ENCODE measurements around the gene WDR88.
A peak's percentile ranks its signal among the peaks of the same experiment; 100 is the strongest.
"Not testable (repeated sequence)": the region's sequence is repeated elsewhere in the genome, so short reads cannot be mapped to it uniquely, and the experiment has no call there.

The WDR88 gene

DNA sequence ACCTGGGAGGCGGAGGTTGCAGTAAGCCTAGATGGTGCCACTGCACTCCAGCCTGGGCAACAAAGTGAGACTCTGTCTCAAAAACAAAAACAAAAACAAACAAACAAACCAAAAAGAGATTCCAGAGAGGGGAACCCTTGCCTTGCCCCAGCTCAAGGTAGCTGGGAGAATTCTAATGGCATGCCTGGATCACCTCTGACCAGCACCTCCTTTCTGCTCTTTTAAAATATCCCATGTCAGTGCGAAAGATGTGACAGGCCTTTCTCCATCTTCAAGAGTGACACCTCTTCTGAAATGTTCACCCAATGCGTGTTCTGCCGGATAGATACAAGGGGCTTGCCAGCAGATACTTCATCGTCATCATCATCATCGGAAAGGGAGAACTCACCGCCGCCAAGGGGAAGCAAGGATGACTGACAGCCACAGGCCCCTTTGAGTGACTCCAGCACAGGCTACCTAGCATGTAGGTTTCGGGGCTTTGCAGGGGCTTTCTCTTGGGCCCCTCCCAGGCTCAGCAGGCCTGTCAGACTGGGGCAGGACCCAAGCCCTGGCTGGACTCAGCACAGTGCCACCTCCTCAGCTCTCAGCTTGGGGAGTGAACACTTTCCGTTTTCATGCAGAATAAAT, 43.4 kb downstream of the WDR88 start:
- DNase-seq = no peak

DNA sequence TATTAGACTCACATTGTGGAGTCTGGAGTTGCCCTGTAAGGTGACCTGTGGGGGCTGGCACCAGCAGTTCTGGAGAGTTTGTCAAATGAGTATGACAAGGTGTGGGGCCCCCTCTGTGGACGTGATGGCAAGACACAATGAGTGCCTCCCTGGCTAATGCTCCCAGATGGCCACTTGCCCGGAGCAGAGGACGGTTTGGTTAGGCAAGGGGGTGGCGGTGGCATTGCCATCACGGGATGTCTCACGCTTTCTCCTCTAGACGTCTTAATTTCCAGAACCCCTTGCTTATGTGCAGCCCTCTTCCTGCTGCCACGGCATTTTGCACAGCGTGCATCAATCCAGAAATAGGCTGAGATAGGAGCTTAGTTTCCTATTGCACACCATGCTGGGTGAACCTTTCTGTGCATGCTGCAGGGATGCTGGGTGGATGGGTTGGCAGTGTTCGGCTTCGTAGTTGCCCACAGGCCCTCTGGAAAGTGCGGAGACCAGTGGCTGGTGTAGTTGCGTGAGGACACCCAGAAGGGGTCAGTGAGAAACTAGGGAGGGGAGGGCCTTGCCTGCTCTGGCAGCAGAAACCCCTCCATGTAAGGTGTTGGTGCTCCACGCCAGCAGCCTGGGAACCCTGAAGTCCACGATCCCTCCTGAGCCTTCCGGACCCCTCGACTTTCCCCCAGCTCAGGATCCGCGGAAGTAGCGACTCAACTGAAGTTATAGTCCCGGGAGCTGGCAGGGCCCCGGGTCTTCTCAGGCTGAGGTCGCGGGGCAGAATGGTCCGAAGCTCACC, 44.2 kb downstream of the WDR88 start:
- no peak for DNase-seq

DNA sequence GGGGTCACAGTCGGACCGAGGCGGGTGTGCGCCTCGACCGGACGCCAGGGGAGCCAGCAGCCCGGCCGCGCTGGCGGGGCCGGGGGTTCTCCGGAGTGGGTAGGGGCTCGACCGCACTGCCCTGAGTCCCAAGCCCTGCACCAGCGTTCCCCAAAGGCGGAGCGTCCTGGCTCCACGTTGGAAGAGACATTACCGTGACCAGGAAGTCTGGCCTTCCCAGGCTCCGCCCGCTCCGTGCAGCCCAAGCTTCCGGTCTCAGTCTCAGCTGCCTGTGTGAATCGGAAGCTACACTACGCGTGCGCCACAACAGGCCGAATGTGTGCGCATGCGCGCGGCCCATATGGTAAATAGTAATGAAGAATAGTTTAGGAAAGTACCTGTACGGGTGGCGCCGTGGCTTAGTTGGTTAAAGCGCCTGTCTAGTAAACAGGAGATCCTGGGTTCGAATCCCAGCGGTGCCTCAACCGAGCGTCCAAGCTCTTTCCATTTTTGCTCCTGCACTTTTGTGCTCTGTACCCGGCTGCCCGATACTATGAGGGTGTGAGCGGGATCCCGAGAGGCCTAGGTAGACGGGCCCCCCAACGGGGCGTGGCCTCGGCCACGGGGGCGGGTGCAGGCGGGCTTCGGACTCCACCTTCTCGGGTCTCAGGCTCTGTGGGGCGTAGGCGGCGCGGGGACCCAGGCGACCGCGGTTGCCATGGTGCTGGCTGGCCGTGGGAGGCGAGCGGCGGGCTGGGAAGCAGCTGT, 44.9 kb downstream of the WDR88 start:
- DNase-seq = peak; percentile 94

DNA sequence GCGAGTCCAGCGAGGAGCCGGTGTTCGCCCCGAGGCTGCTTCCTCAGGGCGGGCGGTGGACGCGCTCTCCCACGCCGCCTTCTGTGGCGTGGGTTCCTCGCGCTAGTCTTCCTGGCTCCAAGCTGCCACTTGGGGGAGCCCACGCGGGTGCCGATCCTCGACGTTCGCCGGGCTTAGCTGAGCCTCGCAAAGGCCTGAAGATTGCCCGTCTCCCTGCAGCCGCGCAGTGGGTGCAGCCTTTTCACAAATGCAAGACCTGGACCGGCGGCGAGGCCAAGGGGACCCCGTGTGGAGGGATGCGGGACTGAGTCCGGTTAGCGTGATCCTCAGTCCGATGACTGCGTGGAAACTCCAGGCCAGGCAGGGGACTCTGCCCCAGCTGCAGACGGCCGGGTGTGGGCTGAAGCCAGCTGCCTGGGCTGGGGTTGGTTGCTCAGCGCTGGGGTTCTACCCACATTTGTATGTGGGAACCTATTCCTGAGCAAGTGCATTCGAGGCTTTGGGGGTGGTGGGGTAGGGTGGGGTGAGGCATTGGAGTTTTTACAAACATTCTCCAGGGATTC, 45.6 kb downstream of the WDR88 start:
- DNase-seq = no peak

DNA sequence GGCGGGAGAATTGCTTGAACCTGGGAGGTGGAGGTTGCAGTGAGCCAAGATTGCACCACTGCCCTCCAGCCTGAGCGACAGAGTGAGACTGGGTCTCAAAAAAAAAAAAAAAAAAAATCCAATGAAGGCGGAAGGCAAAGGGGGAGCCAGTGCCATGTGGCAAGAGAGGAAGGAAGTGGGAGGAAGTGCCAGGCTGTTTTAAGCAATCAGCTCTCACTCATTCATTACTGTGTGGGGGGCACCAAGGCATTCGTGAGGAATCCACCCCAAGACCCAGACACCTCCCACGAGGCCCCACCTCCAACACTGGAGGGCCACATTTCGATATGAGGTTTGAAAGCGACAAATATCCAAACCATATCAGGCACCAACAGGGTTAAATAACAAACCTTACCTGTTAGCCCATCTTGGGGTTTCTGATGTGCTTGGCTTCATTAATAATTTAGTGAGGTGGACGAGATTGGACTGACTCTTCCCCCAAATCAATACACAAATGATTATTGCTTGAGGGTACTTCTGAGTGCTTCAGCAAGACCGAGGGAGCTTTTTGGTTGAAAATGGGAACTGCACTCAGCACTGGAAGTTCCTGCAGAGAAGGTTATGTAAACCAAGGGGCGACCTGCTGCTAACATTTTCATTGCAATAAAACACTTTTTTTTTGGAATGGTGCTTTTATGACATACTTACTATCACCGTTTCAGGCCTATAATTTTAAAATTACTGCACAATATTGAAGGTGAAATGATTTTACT, 54.7 kb downstream of the WDR88 start:
- no peak for DNase-seq

DNA sequence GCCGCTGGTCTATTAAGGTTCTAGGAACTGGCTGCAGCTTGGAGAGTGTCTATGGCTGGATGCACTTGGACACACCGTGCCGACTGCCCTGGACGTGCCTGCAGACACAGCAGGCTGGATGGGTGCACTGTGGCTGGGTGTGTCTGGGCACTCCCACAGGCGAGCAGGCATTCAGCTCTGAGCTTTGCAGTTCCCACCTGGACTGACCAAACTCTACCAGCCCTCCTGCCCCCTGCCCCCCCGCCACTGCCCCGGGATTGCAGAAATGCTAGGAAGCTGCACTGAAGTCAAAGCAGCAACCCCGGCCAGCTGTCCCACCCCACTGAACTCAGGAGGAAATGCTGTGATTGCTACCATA, 55.2 kb downstream of the WDR88 start:
- no peak for DNase-seq

DNA sequence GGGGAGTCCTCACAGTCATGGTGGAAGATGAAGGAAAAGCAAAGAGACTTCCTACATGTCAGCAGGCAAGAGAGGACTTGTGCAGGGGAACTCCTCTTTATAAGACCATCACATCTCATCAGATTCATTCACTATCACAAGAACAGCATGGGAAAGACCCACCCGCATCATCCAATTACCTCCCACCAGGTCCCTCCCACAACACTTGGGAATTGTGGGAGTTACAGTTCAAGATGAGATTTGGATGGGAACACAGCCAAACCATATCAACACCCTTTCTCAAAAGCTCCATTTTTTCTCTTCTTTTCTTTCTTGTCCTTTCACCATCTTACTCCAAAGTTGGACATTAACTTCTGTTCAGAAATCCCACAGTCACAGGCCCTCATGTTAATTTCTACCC, 57.5 kb downstream of the WDR88 start:
- no peak for DNase-seq

DNA sequence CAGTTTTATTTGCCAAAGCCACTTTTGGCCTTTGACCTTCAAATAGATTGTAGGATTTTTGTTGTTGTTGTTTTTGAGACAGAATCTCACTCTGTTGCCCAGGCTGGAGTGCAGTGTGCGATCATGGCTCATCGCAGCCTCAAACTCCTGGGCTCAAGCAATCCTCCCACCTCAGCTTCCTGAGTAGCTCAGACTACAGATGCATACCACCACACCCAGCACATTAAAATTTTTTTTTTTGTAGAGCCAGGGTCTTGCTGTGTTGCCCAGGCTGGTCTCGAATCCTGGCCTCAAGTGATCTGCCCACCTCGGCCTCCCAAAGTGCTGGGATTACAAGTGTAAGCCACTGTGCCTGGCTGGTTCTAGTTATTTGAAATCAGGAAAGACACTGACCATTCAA, 59.2 kb downstream of the WDR88 start:
- DNase-seq = not testable (repeated sequence)

DNA sequence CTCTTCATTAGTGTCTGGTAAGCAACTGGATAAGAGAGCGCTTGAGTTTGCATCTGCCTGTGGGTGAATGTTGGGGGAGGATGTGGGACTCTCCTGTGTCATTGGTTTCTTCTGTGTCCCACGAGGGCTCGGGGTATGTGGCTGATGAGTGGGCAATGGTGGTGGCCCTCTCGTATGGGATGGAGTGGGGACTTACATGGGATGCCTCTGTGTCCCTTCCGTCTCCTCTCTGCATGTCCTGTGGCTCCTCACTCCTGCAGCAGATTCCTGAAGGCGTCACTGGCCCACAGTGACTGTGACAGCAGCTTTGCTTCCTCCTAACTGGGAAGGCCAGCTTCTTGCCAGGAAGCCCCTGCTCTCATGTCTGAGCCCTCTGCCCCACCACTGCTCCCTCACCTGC, 59.6 kb downstream of the WDR88 start:
- no peak for DNase-seq

DNA sequence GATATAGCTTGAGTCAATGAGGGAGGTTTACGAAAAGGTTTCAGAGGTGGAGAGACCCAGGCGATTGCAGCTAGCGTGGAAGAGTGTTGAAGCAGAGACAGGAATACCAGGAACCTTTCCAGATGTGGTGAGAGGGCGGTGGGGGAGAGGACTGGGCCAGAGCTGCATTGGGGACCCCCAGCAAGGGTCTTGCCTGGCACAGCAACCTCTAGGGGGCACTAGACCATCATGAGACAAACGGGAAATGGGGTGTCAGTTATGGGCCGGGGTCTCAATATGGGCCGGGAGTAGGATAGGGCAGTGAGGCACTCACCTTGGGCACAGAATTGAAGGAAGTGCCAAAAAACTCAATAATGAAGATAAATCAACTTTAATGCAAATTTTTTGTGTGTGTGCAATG, 60.1 kb downstream of the WDR88 start:
- DNase-seq = no peak

DNA sequence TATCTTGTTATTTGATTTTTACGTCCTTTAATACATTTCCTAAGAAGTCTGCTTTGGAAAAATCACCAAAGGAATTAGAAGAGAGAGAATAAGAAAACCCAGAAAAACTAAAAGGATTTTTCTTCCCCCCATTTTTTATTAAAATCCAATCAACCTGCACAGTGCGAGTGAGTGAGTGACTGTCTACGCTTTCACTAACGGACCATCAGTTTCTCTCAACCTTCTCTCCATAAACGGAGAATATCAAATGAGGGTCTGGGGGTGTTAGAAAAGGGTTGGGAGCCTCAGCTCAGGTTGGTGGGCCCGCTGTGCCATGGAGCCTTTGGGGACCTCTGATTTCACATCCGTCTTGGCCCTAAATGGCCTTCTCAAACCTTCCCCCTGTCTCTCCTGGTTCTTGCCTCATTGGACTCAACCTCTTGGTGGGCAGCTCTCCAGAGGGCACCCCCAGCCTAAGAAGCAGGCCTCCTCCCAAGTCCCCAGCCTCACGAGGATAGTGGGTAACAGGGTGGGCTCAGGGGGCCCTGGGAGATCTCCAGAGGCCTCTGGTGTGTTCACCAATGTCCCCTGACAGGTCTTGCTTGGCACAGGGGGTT, 61.5 kb downstream of the WDR88 start:
- no peak for DNase-seq

DNA sequence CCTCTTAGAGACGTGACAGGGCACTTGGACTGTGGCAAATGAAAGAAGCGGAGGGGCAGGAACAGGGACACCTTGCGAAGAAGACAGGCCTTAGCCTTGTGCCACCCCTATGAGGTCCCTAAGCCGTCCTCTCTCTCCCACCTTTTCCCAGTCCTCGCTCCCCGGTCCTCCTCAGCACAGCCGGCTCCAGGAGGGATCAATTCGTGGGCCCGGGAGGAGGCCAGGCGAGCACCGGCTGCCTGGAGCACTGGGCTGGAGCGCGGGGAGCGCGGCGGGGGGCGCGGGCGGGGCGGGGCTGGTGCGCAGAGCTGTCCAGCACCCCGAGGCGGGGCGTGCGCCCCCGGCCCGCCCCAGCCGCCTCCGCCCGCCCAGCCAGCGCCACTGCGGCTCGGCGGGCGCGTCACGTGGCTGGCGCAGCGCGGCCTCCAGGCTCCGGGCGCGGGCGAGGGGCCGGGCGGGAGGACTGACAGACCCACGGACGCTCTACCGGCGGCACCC, 62.0 kb downstream of the WDR88 start, which contains the start of gene LRP3:
TSS of gene LRP3 (plus strand) at position 466 of the 498 bp plus-strand sequence. CDS start 456 bp downstream, outside the sequence.
- no peak for DNase-seq

DNA sequence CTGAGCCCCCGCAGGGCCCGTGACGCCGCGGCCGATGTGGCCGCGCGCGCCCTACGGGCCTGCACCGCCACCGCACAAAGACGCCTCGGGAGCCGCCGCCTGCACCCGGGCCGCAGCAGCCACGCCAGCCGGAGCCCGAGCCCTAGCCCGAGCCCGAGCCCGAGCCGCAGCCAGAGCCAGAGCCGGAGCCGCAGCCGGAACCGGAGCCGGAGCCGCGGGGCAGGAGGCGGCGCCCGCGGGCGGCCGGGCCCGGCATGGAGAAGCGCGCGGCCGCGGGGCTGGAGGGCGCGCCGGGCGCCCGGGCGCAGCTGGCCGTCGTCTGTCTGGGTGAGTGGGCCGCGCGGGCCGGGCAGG, 62.6 kb downstream of the WDR88 start:
- no peak for DNase-seq

DNA sequence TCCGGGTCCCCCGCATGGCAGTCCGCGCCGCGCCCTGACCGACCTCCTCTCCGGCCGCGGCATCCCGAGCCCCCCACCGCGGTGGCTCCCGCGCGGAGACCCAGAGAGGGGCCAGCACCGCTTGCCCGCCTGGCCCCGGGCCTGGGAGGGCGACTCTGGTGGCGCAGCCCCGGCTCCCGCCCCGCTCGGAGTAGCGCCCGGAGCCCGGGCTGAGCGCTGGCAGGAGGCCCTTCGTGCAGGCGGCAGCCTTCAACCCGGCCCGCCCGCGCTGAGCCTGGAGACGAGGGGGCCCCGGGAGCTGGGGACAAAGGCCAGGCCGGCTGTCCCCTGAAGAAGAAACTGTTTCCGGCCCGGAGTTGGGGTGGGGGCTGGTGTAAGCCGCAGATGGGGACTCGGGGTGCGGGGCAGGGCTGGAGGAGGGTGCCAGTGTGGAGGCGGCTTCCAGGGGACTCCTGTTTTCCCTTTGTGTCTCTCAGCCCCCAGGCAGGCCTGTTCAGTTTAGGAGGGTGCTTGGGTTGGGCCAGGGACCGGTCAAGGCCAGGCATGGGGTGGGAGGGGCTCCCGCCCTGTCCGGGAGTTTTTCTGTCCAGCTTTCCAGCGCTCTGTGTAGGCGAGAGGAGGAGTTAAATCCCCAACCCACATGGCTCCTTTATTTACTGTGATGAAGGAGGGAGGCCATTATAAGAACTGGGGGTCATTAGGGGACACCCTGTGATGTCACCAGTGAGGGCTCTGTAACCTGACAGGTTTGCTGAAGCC, 63.2 kb downstream of the WDR88 start:
- DNase-seq = no peak

DNA sequence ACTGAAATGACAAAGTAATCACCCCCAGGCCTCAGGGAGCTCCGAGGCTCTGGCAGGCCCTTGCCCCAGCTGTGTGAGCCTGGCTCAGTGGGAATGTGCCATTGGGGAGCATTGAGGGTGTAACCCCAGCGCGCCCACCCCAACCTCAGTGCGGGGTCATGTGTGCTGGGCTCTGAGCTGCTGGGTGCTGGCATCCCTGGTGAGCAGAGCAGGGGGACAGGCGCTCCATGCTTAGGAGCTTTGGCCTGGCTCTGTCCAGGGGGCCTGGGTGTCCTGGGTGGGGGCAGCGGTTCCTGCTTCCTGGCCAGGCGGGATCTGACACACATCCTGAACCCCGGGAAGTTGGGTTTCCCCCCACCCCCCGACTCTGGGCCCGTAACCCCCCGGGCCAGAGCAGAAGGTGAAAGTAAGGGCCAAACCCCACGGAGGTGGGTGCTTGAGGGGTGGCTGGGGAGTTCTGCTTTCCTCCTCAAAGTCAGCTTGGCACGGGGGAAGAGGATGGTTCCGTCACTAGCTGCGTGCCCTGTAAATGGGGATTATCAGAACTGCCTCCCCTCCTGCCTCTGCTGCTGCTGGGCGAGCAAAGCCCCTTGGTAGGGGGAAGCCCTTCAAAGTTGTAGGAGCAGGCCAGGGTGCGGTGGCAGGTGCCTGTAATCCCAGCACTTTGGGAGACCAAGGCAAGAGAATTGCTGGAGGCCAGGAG, 63.9 kb downstream of the WDR88 start:
- DNase-seq = no peak

DNA sequence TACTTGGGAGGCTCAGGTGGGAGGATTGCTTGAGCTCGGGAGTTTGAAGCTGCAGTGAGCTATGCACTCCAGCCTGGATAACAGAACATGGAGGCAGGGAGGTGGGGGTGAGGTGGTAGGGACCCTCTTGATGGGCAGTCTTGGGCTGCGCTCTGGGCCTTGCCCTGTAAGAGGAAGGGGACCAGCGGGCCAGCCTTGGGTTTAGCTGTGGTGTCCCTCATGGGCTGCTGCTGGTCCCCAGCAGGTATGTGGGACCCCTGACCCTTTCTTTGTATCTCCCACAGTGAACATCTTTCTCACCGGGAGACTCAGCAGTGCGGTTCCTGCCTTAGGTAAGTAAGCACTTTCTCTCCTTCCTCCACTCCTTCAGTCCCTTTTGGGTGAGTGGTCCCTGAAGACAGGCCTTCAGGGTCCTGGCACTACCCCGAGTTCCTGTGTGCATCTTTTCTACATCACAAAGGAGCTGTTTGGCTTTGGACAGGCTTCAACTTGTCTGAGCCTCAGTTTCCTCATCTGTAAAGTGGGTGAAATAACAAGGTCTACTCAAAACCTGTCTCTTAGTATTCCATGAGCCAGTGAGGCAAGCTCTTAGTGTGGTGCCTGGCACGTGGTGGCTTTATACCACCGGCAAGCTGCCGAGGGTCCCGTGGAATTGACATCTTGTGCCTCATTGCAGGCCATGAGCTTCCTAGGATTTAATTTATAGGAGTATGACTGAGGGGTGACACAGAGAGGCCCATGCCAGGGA, 64.7 kb downstream of the WDR88 start:
- no peak for DNase-seq

DNA sequence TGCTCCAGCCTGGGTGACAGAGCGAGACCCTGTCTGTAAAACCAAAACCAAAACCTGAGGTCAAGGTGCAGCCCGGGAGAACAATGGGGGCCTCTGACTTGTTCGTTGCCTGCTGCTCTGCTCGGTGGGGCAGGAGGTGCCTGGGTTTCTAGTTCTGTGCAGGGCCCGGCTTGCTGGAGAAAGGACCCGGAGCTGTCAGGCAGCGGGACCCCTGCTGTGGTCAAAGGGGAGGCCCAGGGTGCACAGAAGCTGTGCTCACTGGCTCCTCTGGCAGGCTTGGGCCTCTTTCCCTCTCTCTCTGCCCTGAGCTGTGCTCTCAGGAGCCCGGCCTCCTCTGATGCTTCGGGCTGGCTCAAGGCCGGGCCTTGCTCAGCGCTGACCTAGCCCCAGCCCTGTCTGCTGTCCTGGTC, 65.7 kb downstream of the WDR88 start:
- DNase-seq = no peak

DNA sequence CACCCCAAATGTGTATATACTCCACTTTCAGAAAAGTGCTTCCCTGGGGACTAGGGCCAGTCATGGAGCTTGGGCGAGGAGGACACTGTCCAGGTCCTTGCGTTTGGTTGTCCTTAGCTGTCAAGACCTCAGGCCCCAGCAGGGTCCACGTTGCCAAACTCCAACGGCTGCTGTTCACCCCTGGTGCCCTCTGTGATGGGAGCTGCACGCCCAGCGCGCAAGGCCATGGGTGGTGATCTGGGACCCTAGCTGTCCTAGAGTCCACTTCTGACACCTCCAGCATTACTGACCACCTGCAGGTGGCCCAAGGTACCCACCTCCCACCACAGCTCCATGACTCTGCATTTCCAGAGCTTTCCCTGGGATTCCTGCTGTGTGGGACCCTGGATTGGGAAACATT, 66.3 kb downstream of the WDR88 start:
- DNase-seq = no peak

DNA sequence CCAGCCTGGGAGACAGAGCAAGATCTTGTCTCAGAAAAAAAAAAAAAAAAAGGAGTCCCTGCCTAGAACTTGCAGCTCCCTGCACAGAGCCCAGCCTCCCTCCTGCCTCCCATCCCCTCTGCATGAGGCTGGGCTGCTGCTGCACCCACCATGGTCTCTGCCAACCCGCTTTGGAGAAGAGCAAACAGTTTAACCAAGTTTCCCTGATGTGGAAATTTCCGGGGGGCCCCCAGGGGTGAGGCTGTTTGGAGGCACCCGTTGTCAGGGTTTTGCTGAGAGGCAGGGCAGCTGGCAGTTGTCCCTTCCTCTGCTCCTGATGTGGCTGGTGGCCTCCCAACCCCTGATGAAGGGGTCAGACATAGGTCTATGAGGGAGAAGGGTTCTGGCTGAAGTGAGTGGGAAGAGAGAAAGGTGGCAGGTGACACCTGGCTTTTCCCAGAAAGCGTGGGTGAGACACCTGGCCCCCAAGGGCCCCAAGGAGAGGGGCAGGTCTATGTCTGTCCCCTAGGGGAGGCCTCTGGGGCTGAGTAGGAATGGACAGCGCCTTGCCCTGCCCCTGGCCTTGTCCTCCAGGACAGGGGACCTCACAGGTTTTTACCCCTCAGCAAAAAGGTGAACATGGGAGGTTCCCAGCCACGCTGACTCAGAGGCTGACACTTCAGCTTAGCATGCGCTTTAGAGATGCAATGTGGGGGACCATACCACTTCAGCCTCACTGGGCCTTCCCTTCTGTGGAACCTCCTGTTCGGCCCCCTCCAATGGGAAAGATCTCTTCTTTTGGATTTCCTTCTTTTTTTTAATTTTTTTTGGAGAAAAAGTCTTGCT, 67.7 kb downstream of the WDR88 start:
- no peak for DNase-seq
